GM23338 (cell line): ENCODE data around the gene ZBTB18.

ENCODE experiments used
- EZH2 ChIP-seq: fragments of 200-600 bp; sonication (generic); IDR thresholded peaks from one replicate; pipeline ENCODE4 v1.8.0; 2017; ENCODE audit warnings: antibody characterized with exemption, mild to moderate bottlenecking, low read depth; ENCODE audit not compliant: unreplicated experiment
- POLR2AphosphoS5 ChIP-seq: IDR thresholded peaks from 2 replicates; pipeline ENCODE4 v1.6.1; 2016; ENCODE audit warnings: antibody characterized with exemption, low read depth
- TF ChIP-seq, protein P1 (sequence below), 2 experiments: fragments of 200-600 bp in 1 of 2; sonication (generic) in 1 of 2; conservative IDR thresholded peaks; 2 replicates each; pipeline versions ENCODE4 v1.5.1 to v1.6.1; 2016 to 2017; ENCODE audit warnings: antibody characterized with exemption in 2 of 2, low read depth in 2 of 2, mild to moderate bottlenecking in 2 of 2, moderate library complexity in 1 of 2
- TF ChIP-seq, protein P2 (sequence below): IDR thresholded peaks from one replicate; pipeline ENCODE4 v1.6.1; 2018; ENCODE audit warnings: antibody characterized with exemption; ENCODE audit not compliant: unreplicated experiment

DNA sequence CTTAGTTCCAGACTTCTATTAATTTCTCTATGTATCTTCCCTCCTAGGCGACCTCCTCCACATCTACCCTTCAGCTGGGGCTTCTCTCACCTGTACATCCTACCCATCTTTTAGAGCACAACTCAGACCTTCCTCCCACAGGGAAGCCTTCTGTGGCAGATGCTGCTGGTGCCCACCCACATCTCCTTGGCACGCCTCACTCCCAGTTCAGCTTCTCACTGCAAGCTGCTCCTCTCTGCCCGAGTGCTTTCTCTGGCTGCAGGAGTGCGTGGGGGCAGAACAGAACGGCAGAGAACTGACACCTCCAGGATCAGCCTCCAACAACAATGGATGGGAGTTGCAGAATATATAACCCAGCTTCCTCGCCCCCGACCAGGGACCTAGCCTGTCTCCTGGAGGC lies 36.5 kb downstream of the ZBTB18 start:
- TF ChIP-seq POLR2AphosphoS5: no peak
- TF ChIP-seq, protein P1, sequence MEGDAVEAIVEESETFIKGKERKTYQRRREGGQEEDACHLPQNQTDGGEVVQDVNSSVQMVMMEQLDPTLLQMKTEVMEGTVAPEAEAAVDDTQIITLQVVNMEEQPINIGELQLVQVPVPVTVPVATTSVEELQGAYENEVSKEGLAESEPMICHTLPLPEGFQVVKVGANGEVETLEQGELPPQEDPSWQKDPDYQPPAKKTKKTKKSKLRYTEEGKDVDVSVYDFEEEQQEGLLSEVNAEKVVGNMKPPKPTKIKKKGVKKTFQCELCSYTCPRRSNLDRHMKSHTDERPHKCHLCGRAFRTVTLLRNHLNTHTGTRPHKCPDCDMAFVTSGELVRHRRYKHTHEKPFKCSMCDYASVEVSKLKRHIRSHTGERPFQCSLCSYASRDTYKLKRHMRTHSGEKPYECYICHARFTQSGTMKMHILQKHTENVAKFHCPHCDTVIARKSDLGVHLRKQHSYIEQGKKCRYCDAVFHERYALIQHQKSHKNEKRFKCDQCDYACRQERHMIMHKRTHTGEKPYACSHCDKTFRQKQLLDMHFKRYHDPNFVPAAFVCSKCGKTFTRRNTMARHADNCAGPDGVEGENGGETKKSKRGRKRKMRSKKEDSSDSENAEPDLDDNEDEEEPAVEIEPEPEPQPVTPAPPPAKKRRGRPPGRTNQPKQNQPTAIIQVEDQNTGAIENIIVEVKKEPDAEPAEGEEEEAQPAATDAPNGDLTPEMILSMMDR (conservative IDR thresholded peaks at IDR 0.05; ENCODE audit: low read depth in 2 of 2): no peak
- TF ChIP-seq, protein P2, sequence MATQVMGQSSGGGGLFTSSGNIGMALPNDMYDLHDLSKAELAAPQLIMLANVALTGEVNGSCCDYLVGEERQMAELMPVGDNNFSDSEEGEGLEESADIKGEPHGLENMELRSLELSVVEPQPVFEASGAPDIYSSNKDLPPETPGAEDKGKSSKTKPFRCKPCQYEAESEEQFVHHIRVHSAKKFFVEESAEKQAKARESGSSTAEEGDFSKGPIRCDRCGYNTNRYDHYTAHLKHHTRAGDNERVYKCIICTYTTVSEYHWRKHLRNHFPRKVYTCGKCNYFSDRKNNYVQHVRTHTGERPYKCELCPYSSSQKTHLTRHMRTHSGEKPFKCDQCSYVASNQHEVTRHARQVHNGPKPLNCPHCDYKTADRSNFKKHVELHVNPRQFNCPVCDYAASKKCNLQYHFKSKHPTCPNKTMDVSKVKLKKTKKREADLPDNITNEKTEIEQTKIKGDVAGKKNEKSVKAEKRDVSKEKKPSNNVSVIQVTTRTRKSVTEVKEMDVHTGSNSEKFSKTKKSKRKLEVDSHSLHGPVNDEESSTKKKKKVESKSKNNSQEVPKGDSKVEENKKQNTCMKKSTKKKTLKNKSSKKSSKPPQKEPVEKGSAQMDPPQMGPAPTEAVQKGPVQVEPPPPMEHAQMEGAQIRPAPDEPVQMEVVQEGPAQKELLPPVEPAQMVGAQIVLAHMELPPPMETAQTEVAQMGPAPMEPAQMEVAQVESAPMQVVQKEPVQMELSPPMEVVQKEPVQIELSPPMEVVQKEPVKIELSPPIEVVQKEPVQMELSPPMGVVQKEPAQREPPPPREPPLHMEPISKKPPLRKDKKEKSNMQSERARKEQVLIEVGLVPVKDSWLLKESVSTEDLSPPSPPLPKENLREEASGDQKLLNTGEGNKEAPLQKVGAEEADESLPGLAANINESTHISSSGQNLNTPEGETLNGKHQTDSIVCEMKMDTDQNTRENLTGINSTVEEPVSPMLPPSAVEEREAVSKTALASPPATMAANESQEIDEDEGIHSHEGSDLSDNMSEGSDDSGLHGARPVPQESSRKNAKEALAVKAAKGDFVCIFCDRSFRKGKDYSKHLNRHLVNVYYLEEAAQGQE: no peak
- TF ChIP-seq EZH2: no peak
